GM21423 (cell line): Measurements from ENCODE around the gene NOXA1.
"Not testable (repeated sequence)": the region's sequence is repeated elsewhere in the genome, so short reads cannot be mapped to it uniquely, and the experiment has no call there.

Experiments used
- ATAC-seq: cut with Tn5 transposase; IDR thresholded peaks from one replicate; pipeline ENCODE4 v1.9.1; 2021; ENCODE audit warnings: mild to moderate bottlenecking, moderate library complexity; ENCODE audit not compliant: unreplicated experiment

Gene NOXA1

GRCh38 chr9:137422604-137423513 lies at the start of gene NOXA1, which contains the start of gene EXD3:
TSS of gene NOXA1 (plus strand) at chr9:137423393. CDS start at chr9:137423530, 137 bp downstream.
TSS of gene EXD3 (minus strand) at chr9:137423162. CDS start at chr9:137395357, 27,805 bp downstream.
- ATAC-seq = peak; percentile 85

GRCh38 chr9:137373611-137373980 lies 49.6 kb upstream of the NOXA1 start:
- no peak for ATAC-seq

GRCh38 chr9:137374131-137374845 lies 48.9 kb upstream of the NOXA1 start:
- ATAC-seq = no peak

- ATAC-seq = no peak
Measured at GRCh38 chr9:137375321-137376058, 47.7 kb upstream of the NOXA1 start.

GRCh38 chr9:137376386-137376785 lies 46.8 kb upstream of the NOXA1 start:
- no peak for ATAC-seq

GRCh38 chr9:137378688-137379410 lies 44.3 kb upstream of the NOXA1 start:
- ATAC-seq = not testable (repeated sequence)

- ATAC-seq = no peak
Measured at GRCh38 chr9:137379761-137380161, 43.4 kb upstream of the NOXA1 start.

- no peak for ATAC-seq
Measured at GRCh38 chr9:137380171-137380570, 43.0 kb upstream of the NOXA1 start.

GRCh38 chr9:137380606-137381005 lies 42.6 kb upstream of the NOXA1 start:
- ATAC-seq = no peak

- no peak for ATAC-seq
Measured at GRCh38 chr9:137381501-137382443, 41.4 kb upstream of the NOXA1 start.

GRCh38 chr9:137382444-137383080 lies 40.6 kb upstream of the NOXA1 start:
- no peak for ATAC-seq

GRCh38 chr9:137383081-137383783 lies 40.0 kb upstream of the NOXA1 start:
- ATAC-seq = no peak

- no peak for ATAC-seq
Measured at GRCh38 chr9:137383784-137384756, 39.1 kb upstream of the NOXA1 start.

GRCh38 chr9:137385061-137385655 lies 38.0 kb upstream of the NOXA1 start:
- ATAC-seq = no peak

- ATAC-seq = not testable (repeated sequence)
Measured at GRCh38 chr9:137386507-137387113, 36.6 kb upstream of the NOXA1 start.

GRCh38 chr9:137387114-137387890 lies 35.9 kb upstream of the NOXA1 start:
- ATAC-seq = no peak
